HG02610 (cell line): ENCODE data around the gene KIF14.
A peak's percentile ranks its signal among the peaks of the same experiment; 100 is the strongest.
"Not testable (repeated sequence)": the region's sequence is repeated elsewhere in the genome, so short reads cannot be mapped to it uniquely, and the experiment has no call there.

Experiments used
- ATAC-seq: cut with Tn5 transposase; IDR thresholded peaks from one replicate; pipeline ENCODE4 v1.9.1; 2021; ENCODE audit warnings: mild to moderate bottlenecking, moderate library complexity; ENCODE audit not compliant: unreplicated experiment

KIF14 gene

DNA sequence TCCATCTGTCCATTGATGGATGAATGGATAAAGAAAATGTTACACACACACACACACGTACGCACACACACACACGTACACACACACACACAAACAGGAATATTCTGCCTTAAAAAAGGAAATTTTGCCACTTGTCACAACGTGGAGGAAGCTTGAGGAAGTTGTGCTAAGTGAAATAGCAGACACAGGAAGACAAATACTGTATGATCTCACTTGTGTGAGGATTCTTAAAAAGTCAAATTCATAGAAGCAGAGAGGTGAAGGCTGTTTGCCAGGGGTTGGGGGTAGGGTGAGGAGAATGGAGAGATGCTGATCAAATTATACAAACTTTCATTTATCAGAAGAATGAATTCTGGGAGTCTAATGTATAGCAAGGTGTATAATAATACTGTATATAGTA, 73.2 kb downstream of the KIF14 start:
- ATAC-seq, result no peak

DNA sequence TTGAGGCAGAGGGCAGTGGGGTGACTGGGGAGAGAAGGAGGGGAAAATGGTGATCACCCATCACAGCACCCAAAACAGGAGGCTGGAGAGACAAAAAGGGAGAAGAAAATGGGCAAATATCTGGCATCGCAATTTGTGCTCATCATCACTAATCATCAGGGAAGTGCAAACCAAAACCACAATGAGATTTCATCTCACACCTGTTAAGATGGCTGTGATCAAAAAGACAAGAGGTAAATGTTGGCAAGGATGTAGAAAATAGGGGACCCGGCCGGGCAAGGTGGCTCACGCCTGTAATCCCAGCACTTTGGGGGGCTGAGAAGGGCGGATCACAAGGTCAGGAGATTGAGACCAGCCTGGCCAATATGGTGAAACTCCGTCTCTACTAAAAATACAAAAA, 74.0 kb downstream of the KIF14 start:
- no peak for ATAC-seq

DNA sequence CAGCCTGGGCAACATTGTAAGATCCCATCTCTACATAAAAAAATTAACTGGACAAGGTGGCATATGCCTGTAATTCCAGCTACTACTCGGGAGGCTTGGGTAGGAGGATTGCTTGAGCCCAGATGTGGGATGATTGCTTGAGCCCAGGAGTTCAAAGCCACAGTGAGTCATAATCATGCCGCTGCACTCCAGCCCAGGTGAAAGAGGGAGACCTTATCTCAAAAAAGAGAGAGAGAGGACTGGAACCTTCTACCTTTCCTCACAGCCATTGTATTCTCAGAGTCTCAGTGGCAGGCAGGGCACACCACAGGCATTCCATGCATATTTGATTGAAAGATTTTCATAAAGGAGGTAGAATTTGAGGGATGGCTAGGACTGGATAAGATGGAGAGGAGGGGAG, 78.4 kb downstream of the KIF14 start:
- no peak for ATAC-seq

DNA sequence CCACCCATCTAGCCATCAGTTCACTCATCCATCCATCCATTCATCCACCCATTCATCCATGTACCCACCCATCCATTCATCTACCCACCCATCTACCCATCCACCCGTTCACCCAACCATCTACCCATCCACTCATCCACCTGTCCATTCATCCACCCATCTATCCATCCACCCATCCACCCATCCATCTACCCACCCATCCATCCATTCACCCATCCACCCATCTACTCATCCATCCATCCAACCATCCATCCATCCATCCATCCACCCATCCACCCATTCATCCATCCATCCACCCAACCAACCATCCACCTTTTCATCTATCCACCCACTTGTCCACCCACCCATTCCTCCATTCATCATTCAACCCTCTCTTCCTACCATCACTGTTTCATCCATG, 80.3 kb downstream of the KIF14 start:
- ATAC-seq, result no peak

DNA sequence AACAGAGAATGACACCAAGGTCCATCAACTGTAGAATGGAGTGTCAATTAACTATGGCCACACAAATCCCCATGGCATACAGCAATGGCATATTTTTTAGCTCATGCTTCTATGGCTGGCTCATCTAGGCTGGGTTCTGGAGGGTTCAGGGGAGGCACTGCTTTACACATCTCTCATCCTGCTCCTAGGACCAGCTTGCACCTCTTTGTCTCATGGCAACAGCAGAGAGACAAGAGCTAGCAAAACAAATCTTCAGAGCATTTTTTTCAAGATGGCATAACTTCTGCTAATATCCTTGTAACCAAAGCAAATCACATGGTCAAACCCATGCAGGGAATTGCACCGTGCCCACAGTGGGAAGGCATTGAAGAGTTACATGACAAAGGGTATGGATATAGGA, 82.4 kb downstream of the KIF14 start:
- no peak for ATAC-seq

DNA sequence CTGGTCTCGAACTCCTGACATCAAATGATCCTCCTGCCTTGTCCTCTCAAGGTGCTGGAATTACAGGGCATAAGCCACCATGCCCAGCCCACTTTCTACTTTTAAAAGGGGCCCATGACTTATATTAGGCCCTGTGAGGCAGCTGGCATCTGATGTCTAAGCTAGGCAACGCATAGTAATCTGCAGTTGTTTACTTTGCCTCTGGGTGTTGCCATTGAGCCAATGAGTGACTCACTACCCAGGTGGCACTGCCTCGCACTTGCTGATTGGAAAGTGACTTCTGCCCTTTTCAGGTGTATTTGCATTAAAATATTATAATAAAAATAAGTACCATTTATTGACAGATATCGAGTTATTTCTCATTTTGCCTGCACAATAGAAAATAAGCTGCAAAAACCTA, 84.9 kb downstream of the KIF14 start:
- no peak for ATAC-seq

DNA sequence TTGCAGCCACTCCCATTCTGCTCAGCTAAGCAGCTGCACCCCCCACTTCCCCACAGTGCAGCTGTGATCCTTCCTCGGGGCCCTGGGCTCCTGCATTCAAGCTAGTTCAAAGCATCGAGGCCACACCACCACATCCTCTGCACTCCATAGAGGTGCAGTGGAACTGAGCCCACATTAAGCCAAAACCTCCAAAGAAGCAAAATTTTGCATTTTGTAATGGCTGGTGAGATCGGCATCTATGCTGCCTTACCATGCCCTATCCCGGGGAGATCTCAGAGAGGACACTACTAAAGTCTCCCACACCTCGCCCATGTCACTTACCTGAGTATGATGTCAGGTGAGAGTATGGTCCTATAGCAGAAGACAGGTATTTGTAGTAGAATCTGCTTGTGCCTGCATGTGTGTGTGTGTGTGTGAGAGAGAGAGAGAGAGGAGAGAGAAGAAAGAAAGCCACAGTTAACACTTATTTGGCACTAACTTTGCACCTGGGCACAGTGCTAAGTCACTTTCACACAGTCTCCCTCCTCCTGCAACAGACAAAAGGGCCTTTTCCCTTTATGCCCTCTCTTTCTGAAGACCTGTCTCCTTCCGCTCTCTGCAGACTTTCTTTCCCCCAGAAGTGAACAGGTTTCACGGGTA, 89.8 kb downstream of the KIF14 start:
- no peak for ATAC-seq

DNA sequence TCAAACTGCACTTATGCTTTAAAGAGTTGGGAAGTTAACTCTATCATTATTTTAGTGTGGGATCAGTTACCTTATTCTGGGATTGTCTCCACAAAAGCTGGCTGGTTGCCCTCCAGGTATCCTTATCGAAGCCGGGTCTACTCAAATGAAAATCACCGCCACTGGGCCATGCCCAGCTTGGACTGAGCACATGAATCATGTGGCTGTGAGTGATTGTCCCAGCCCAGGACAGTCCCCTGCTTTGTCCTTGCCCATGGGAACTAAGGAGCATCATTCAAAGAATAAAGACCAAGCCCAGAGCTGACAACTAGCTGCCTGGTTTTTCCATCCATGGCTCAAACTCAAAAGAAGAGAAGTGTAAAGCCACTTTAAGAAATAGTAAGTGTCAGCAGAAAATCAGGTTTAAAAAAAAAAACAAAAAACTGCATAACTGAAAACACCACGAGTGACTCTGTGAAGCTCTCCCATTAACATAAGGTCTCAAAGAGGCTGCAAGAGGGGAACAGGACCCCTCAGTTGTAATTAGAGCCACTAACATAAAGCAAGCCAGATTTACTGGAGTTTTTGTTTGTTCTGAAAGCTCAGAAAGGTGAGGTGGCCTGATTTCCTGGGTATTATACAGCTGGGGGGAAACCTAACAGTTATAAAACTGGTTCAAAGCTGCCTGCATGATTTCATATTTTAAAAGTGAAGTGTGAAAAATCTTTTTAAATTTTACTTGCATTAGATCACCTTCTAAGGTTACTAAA, 91.5 kb downstream of the KIF14 start:
- no peak for ATAC-seq

DNA sequence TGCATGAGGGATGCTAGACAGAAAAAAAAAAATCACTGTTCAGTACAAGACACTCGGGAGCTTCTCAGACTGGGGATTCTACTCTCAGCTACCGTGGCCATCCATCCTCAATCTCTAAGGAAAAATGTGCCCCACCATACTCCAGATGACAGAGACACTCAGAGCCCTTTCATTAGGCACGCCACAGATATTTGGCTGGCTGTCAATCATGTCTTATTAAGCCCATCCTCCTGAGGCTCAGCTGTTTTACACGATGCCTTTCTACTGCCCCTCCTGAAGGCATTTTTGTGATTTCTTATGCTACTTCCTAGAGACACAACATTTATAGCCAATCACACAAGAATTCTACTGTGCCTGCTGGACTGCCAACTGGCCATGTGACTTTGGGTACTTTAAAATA, 92.9 kb downstream of the KIF14 start:
- ATAC-seq, result no peak

DNA sequence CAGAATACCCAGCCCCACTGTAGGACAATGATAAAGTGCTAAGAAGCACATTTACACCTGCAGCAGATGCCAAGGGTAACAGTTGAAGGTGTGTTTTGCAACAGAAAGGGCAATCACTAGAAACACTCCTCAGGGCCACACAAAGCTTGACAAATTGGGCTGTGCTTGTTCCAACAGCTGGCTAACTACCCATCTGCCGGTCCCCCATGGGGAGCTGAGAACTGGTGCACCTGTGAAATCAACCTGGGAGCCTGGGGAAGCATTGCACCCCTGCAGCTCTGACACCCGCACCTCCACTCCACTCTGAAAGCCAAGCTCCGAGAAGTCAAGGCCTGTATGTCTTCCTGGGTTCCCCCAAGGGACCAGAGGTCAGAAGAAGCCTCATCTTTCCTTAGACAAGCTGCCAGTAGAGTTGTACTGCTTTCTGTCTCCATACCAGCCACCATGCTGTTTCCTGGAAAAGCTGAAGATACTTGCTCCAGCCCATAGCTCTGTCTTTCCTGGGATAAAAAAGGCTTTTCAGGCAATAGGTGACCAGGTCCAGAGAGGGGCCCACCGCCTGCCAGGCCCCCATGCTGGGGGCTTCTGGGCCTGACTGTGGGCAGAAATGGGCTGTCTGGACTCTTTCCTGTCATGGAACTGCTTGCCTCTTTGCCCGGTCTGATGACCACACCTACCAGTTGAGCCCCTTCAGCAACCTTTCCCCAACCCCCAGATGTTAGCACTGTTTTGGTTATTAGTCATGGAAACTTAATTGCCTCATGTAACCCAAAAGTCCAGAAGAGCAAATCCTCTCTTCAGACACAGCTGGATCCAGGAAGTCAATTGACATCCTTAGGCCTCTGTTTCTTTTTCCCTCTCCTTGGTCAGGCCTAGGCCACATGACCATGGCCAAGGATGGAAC, 93.6 kb downstream of the KIF14 start:
- ATAC-seq, result peak; percentile 54

DNA sequence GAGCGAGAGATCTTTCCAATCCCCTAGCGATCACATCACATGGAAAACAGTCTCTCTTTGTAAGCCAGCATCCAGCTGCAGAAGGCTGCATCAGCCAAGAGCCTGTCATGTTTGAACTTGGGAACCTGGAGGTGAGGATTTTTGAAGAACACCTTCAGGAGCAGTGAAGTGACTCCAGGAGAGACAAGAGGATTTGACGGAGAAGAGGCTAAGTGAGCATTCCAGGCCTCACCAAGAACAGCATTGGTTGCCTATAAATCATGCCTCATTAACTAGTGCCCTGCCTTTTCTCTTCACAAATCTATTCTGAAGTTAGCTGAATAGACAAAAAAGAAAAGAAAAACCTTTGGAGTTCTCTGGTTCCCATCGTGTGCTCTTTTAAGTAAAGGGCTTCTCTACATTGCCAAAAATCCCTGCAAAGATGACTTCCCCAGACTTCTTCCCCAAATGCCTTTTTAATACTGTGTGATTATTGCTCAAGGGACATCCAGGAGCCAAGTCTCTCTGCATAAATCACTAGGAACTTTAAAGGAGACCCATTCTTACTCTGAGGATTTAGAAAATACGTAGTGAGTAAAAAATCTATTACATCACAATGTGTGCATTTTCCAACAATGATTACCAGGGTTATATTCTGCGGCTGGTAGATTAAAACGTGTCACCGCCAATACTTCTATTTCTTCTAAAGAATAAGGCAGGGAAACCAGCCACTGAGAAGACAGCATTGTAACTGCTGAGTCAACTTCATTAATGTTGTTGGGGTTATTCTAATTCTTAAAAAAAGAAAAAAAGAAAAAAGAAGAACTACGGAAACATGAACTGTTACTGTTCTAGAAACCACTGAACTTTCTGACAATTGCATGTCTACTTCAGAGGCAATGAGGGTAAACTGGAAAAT, 95.2 kb downstream of the KIF14 start:
- no peak for ATAC-seq

DNA sequence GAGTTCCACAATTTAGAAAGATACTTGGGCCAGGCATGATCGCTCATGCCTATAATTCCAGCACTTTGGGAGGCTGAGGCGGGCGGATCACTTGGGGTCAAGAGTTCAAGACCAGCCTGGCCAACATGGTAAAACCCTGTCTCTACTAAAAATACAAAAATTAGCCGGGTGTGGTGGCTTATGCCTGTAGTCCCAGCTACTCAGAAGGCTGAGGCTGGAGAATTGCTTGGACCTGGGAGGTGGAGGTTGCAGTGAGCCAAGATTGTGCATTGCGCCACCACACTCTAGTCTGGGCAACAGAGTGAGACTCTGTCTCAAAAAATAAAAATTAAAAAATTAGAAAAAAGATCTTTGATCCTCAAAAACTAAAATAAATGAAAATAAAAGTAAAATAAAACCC, 96.0 kb downstream of the KIF14 start:
- ATAC-seq, result not testable (repeated sequence)

DNA sequence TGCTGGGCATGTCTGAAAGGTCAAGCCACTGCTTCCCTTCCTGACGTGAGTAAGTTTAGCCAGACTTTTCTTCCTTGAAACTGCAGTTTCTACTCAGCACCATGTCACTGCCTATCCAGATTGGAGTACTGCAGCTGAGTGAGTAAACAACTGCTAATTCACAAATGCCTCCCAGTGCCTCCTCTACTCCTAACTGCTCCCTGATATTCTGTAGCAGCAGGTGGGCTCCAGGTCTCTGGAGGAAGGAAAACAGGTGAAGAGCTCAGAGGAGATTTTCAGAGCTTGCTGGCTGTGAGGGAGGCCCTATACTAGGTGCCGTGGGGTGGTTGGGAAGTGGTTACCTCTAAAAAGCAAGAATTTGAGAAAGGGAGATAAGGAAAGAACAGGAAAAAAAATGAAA, 96.5 kb downstream of the KIF14 start:
- no peak for ATAC-seq

DNA sequence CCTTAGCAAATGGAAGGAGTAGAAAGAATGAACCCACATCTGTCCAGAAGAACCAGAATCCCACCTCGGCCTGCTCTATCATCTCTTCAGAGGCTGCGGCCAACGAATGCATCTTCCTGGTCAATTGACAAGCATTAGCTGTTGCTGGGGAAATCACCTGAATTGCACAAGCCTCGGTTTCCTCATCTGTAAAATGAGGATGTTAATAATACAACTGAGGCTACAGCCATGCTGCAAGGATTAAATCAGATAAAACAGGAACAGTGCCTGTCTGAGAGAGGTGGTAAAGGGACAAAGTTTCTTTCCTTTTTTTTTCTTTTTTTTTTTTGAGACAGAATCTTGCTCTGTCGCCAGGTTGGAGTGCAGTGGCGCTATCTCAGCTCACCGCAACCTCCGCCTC, 99.8 kb downstream of the KIF14 start:
- ATAC-seq, result no peak

DNA sequence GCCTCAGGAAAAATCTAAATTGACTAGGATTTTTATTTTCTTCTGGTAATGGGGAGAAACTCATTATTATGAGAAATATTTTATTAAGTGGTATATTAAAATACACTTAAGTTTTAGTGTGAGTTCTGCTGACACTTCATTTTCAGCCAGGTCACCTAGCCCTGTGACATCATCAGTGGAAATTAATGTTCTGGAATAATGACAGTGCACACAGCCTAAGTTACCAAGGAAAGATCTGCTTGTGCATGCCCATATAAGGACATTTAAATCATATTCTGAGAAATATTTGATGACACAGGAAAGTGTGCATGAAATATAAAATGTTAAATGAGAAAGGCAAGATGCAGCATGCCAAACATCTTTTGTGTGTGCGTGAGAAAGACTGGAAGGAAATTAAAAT, 102.0 kb downstream of the KIF14 start:
- no peak for ATAC-seq

DNA sequence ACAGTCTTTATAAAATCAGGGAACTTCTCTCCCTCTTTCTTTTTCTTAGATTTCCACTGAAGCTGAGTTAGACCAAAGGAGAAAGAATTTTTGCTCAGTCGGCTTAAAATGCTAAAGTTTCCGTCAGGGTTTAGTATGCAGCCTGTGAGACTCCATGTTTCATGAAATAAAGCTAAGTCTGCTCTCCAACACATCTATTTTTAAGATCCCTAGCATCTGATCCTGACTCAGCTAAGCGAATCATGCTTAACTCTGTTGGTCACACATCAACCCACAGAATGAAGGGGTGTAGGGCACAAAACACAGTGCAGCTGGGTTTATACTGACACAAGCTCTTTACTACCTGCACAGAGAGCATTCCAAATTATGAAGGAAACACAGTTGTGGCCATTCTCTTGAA, 108.4 kb downstream of the KIF14 start:
- no peak for ATAC-seq

DNA sequence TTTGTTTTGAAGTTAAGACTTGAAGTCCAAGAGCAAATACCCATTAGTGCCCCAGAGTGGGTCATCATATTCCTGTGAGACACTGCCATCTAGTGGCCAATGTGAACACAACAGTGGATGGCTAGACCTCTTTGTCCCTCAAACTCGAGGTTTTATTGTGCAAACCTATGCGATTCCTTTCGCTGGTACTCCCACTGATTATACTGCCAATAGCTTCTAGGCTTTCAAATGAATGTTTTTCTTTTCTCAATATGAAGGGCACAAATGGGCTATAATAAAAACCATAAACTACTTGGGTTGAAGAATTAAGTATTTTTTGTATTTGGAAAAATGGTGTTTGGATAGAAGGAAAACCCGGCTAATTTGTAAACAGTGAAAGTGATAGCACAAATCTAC, 110.3 kb downstream of the KIF14 start:
- ATAC-seq, result peak; percentile 61

DNA sequence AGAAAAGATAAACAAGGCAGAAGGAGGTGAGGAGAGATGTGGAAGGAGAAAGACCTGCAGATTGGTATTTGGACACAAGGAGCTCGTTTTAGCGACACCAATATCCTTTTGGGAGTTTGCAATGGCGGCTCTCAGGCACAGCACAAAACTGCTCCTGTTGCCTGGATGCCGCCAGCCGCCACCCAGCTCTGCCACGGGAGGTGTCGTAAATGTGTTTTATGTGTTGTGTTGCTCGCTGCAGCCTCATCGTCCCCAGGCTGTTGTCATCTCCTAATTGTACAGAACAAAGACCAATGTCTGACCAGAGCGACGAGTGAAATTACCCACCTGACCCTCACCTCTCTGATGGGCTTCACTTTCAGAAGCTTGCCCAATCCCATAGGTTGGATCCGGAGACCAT, 114.1 kb downstream of the KIF14 start:
- ATAC-seq, result no peak

DNA sequence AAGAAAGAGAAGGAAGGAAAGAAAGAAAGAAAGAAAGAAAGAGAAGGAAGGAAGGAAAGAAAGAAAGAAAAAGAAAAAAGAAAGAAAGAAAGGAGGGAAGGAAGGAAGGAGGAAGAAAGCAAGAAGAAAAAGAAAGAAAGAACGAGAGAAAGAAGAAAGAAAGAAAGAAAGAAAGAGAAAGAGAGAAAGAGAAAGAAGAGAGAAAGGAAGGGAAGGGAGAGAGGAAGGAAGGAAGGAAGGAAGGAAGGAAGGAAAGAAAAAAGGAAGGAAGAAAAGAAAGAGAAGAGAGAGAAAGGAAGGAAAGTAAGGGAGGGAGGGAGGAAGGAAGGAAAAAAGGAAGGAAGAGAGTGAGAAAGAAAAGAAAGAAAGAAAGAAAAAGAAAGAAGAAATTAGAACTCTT, 115.3 kb downstream of the KIF14 start:
- ATAC-seq, result no peak
